GM19025 (cell line): Measurements from ENCODE around the gene ZNF878.
"Not testable (repeated sequence)": the region's sequence is repeated elsewhere in the genome, so short reads cannot be mapped to it uniquely, and the experiment has no call there.

Experiments used
- ATAC-seq: cut with Tn5 transposase; IDR thresholded peaks from one replicate; pipeline ENCODE4 v1.9.1; 2021; ENCODE audit warnings: mild to moderate bottlenecking, low read depth, moderate library complexity; ENCODE audit not compliant: unreplicated experiment

The ZNF878 gene

GRCh38 chr19:12052497-12053169 lies at the start of gene ZNF878:
ZNF878 (minus strand) TSS chr19:12052961; CDS start chr19:12052801, 160 bp downstream.
- ATAC-seq = peak; percentile 83

DNA sequence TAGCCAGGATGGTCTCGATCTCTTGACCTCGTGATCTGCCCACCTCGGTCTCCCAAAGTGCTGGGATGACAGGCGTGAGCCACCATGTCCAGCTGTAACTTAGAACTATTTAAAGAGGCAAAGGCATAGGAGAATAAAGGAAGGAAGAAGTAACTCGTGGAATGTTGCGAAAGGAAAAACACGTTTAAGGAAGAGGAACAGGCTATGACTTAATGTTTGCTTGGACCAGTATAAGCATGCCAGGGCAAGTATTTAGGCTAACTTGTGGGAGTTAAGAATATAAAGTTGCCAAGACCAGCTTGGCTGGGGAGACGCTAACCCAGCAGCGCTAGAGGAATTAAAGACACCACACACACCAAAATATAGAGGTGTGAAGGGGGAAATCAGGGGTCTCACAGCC lies 45.3 kb upstream of the ZNF878 start:
- ATAC-seq = no peak

GRCh38 chr19:12095111-12095790 lies 42.5 kb upstream of the ZNF878 start:
- no peak for ATAC-seq

- ATAC-seq = no peak
These were observed 41.0 kb upstream of the ZNF878 start for GRCh38 chr19:12093777-12094176.

DNA sequence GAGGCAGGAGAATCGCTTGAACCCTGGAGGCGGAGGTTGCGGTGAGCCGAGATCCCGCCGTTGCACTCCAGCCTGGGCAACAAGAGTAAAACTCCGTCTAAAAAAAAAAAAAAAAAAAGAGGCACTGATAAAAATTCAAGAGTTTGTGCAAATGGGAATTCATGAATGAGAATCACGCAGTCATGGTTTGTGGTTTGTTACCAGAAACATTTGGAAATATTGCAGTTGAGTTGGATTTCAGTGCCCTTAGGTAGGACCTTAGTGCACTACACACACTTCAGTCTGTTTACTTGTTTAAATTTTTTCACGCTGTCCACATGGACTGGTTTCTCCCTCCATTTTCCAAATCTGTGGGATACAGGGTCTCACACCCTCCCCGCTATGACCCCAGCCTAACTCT lies 40.2 kb upstream of the ZNF878 start:
- ATAC-seq = no peak

DNA sequence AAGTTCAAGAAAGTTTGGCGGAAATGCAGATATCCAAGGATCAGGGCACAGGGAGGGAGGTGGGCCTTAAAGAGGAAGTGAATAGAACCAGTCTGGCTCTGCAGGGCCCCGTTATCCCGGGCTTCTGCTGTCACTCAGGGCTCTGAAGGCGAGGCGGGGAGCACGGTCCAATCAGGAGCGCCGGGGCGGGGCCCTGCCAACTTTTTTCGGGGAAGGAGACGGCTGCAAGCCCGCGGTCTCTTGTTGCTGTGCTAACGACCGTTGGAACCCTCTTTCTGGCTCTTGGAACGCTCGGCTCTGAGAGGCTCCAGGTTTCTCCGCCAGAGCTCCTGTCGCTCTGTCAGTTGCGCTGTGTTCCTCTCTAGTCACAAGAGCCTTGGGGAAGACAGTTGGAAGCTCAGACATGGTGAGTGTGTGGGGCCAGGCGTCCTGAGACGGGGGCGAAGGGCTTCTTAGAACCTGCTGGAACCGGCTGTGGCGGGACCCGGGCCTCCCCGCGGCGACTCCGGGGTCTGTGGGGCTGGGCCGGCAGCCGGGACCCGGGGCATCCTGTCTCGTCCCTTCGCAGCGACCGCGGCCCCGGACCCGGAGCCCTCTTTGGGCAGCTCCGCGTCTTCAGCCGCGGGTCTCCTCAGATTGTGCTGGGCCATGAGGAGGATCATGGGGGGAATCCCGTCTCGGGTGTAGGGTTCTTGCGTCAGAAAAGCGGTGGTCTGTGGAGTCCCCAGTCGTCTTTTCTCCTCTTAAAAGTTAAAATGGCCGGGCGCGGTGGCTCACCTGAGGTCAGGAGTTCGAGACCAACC lies 39.5 kb upstream of the ZNF878 start:
- ATAC-seq = no peak

DNA sequence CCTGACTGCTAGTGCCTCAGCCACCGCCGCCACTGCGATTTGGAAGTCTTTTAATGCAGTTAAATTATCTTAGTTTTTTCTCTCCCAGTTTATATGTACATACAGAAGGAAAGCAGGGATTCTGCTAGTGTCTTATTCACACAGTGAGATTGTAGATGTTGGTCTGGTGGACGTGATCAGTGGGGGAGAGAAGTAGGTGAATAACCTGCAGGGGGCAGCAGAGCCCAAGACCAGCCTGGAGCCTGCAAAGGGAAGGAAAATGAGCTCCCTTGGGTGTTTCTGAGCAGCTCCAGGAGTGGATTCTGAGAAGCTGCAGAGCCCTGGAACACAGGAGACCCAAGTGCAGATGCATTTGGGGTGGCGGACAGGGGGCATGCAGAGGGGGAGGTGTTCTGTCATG lies 38.0 kb upstream of the ZNF878 start:
- ATAC-seq = no peak

DNA sequence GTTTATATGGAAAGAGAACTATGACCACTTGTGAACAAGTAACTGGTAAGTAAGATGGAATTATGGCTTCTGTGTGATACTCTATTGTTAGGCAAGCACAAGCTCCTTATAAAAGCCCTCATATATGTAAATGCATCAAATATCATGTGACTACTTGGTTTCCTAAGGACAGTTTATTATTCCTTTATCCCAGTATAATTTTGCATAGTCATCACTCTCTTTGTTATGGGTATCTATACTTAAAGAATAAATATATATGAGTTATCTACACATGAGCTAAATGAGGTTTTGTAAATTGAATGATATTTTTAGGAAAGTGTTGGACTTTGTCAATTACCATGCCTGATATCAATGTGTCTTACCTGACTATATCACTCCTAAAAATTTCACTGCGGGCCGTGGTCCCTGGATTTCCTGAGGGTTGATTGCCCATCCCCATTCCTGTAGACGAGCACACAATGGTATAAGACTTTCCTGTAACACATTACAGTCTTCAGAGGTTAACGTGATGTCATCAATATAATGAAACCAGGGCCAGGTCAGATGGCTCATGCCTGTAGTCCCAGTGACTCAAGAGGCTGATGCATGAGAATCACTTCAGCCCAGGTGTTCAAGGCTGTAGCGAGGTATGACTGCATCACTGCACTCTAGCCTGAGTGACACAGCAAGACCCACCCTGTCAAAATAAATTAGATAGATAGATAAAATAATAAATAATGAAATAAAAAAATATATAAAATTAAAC lies 32.5 kb upstream of the ZNF878 start:
- ATAC-seq = no peak

DNA sequence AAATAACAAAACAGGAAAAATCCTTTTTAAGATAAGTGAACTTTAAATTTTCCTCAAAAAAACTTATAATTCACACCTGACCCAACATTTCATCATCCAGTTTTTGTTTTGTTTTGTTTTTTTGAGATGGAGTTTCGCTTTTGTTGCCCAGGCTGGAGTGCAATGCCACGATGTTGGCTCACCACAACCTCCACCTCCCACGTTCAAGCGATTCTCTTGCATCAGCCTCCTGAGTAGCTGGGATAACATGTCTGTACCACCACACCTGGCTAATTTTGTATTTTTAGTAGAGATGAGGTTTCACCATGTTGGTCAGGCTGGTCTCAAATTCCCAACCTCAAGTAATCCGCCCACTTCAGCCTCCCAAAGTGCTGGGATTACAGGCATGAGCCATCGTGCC lies 30.6 kb upstream of the ZNF878 start:
- not testable (repeated sequence) for ATAC-seq

DNA sequence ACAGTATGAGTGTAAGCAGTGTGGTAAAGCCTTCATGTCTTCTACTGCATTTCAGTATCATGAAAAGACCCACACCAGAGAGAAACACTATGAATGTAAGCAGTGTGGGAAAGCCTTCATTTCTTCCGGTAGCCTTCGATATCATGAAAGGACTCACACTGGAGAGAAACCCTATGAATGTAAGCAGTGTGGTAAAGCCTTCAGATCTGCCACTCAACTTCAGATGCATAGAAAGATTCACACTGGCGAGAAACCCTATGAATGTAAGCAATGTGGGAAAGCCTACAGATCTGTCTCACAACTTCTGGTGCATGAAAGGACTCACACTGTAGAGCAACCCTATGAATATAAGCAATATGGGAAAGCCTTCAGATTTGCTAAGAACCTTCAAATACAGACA lies 24.6 kb upstream of the ZNF878 start:
- ATAC-seq = no peak

- ATAC-seq = not testable (repeated sequence)
These were observed 23.6 kb upstream of the ZNF878 start for GRCh38 chr19:12076331-12076730.

DNA sequence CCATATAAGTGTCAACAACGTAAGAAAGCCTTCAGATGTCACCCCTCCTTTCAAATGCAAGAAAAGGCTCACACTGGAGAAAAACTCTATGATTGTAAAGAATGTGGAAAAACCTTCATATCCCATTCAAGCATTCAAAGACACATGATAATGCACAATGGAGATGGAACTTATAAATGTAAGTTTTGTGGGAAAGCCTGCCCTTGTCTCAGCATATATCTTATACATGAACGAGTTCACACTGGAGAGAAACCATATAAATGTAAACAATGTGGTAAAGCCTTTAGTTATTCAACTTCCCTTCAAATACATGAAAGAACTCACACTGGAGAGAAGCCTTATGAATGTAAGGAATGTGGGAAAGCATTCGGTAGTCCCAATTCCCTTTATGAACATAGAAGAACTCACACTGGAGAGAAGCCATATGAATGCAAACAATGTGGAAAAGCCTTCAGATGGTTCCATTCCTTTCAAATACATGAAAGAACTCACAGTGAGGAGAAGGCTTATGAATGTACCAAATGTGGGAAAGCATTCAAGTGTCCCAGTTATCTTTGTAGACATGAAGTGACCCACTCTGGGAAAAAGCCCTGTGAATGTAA lies 22.9 kb upstream of the ZNF878 start:
- no peak for ATAC-seq

DNA sequence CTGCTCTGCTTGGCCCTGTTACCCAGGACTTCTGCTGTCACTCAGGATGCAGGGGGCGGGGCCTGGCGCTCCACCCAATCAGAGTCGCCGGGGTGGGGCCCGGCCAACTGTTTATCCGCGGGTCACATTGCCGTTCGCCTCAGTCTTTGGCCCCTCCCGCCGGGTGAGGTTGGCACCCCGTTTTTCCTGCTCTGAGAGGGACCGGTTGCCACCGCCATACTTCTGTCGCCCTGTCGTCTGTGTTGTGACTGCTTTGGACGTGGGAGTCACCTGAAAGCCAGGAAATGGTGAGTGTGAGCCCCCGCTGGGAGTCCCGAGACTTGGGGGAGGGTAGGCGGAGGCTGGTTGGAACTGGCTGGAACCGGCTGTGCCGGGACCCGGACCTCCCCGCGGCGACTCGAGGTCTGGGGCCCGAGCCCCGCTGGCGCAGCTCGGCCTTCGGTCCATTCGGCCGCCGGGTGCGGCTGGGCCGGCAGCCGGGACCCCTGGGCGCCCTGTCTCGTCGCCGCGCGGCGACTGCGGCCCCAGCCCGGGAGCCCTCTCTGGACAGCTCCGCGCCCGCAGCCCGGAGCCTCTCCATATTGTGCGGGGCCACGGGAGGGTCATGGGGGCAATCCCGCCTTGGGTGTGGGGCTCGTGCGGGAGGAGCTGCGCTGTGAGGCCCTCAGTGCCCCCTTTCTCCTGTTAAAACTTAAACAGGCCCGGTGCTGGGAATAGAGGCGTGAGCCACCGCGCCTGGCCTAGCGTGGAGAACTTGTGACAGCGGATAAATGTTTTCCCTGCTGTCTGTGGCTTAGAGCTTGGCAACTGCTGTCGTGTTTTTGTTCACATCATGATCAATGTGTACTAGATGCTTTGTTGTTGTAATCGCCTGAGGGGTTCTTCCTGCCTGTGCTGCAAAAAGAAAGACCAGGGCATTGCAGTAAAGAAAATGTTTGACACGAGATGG lies 12.1 kb upstream of the ZNF878 start, which contains the start of gene ZNF844:
Gene ZNF844, plus strand, starts transcription at position 142 of the 949 bp plus-strand sequence. Its CDS starts 143 bp downstream, at position 285.
- peak; percentile 72 for ATAC-seq

DNA sequence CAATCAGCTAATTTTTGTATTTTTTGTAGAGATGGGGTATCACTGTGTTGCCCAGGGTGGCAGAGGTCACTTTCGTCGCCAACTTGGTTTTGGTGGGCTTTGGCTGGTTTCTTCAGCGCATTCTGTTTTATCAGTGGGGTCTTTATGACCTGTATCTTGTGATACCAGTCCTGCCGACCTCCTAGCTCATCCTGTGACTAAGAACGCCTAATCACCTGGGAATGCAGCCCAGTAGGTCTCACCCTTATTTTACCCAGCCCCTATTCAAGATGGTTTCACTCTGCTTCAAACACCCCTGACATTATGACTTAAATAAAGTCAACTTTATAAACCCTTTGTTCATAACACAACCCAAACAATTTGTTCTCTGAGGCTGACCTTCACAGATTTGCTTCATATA lies 3.0 kb upstream of the ZNF878 start:
- no peak for ATAC-seq

GRCh38 chr19:12052091-12052496 lies 667 bp downstream of the ZNF878 start:
- no peak for ATAC-seq

GRCh38 chr19:12047868-12048267 lies 4.9 kb downstream of the ZNF878 start:
- no peak for ATAC-seq

DNA sequence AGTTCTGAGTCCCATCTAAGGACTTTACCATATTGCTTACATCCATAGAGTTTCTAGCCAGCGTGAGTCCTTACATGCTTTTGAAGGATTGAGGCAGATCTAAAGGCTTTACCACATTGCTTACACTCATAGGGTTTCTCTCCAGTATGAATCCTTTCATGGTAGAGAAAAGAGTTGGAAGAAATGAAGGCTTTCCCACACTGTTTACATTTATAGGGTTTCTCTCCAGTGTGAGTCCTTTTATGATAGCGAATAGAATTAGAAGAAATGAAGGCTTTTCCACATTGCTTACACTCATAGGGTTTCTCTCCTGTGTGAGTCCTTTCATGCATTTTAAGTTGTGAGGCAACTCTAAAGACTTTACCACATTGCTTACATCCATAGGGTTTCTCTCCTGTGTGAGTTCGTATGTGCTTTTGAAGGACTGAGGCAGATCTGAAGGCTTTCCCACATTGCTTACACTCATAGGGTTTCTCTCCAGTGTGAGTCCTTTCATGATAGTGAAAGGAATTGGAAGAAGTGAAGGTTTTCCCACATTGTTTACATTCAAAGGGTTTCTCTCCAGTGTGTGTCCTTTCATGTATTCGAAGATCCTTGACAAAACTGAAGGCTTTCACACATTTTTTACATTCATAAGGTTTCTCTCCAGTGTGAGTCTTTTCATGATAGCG lies 8.9 kb downstream of the ZNF878 start:
- no peak for ATAC-seq

DNA sequence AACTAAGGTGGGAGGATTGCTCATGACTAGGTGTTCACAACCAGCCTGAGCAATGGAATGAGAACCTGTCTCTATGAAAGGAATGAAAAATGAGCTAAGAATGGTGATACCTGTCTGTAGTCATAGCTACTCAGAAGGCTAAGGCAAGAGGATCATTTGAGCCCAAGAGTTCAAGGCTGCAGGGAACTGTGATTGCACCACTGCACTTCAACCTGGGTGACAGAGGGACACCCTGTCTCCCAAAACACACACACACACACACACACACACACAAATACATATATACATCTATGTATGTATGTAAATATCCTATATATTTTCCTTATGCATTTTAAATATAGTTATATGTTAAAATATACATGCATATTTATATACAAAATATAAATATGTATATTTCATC lies 9.9 kb downstream of the ZNF878 start:
- ATAC-seq = no peak
